Mucosa of gallbladder (tissue), 1 donor: ENCODE measurements around the gene SLC7A6OS. TPM values are rescaled to one million over a fixed set of nuclear protein-coding genes. Genes with fewer than 3 reads are reported as not detected.
"Not testable (repeated sequence)": the region's sequence is repeated elsewhere in the genome, so short reads cannot be mapped to it uniquely, and the experiment has no call there.

ENCODE experiments used
- DNase-seq: peaks from one replicate; pipeline ENCODE4 v3.0.0-alpha.2; 2020; ENCODE audit warnings: low spot score
- total RNA-seq: library from RNA; stranded (reverse); gene quantifications from one replicate; pipeline ENCODE4 v1.2.1, GENCODE V29; 2021
- donor health status: DM: no; HTN: no; CAD: no.

The SLC7A6OS gene
- total RNA-seq, 1 donor from 2014 or later, result 15.6 TPM

- peak; percentile 22 for DNase-seq
Measured at GRCh38 chr16:68298907-68299561, 11.7 kb downstream of the SLC7A6OS start.

GRCh38 chr16:68298312-68298711 is 12.4 kb downstream of the SLC7A6OS start:
- no peak for DNase-seq

GRCh38 chr16:68297908-68298307 is 12.8 kb downstream of the SLC7A6OS start:
- peak; percentile 20 for DNase-seq

GRCh38 chr16:68296693-68297092 is 14.1 kb downstream of the SLC7A6OS start:
- DNase-seq, result no peak

GRCh38 chr16:68296291-68296690 is 14.5 kb downstream of the SLC7A6OS start:
- DNase-seq, result no peak

- DNase-seq, result no peak
Measured at GRCh38 chr16:68292425-68292824, 18.3 kb downstream of the SLC7A6OS start.

- DNase-seq, result no peak
Measured at GRCh38 chr16:68291227-68291626, 19.5 kb downstream of the SLC7A6OS start.

GRCh38 chr16:68290450-68290849 is 20.3 kb downstream of the SLC7A6OS start:
- DNase-seq, result no peak

- DNase-seq, result no peak
Measured at GRCh38 chr16:68289621-68290329, 21.0 kb downstream of the SLC7A6OS start.

GRCh38 chr16:68289202-68289601 is 21.5 kb downstream of the SLC7A6OS start:
- DNase-seq, result no peak

- not testable (repeated sequence) for DNase-seq
Measured at GRCh38 chr16:68288796-68289195, 21.9 kb downstream of the SLC7A6OS start.

GRCh38 chr16:68288252-68288650 is 22.5 kb downstream of the SLC7A6OS start:
- no peak for DNase-seq

GRCh38 chr16:68287276-68288251 is 23.2 kb downstream of the SLC7A6OS start:
- DNase-seq, result no peak

GRCh38 chr16:68286153-68287074 is 24.3 kb downstream of the SLC7A6OS start:
- DNase-seq, result no peak

- DNase-seq, result no peak
Measured at GRCh38 chr16:68285683-68286082, 25.1 kb downstream of the SLC7A6OS start.

- DNase-seq, result no peak
Measured at GRCh38 chr16:68284847-68285246, 25.9 kb downstream of the SLC7A6OS start.

GRCh38 chr16:68283801-68284598 is 26.7 kb downstream of the SLC7A6OS start:
- DNase-seq, result no peak

GRCh38 chr16:68283346-68283745 is 27.4 kb downstream of the SLC7A6OS start:
- DNase-seq, result no peak

- no peak for DNase-seq
Measured at GRCh38 chr16:68282064-68282452, 28.7 kb downstream of the SLC7A6OS start.

- DNase-seq, result no peak
Measured at GRCh38 chr16:68281368-68282063, 29.2 kb downstream of the SLC7A6OS start.
